ENCODE data around the gene ABCC12. TPM values are rescaled to one million over a fixed set of nuclear protein-coding genes. Genes with fewer than 3 reads are reported as not detected.

ABCC12 gene
- total and polyA plus RNA-seq, 2 donors (not counting 3 experiments of a cell fraction or from before 2014, with no cell fraction given) = not detected

- H3K27me3 ChIP-seq (ENCODE audit: control insufficient read depth in 2 of 2, insufficient read depth in 2 of 2, low read length in 2 of 2) = no peaks in the 10 kb centered on the region
- intact Hi-C loops (cut with micrococcal nuclease) (no loop called here), dilution Hi-C loops (cut with MboI; ENCODE audit: extremely low pct_ligation_motif_present, low sequenced_read_pairs) (no loop called here)
- DNase-seq (ENCODE audit: low read depth, low spot score) = no peak
- no peak overlapping the region for H3K9ac ChIP-seq (replicated peaks; ENCODE audit: extremely low read depth, insufficient read depth, low read length)
- H3K4me3 ChIP-seq (replicated peaks in 1 of 3; ENCODE audit: insufficient read depth in 1 of 3, low read depth in 1 of 3, low read length in 3 of 3) = no peak overlapping the region
- H3K79me2 ChIP-seq (ENCODE audit: control insufficient read depth, insufficient read depth, low read length) = no peaks in the 10 kb centered on the region
- TF ChIP-seq JUN (IDR thresholded peaks at IDR 0.05; ENCODE audit: borderline replicate concordance, insufficient read depth, insufficient read length, low read depth) (no peak), EZH2 (IDR thresholded peaks at IDR 0.05; ENCODE audit: borderline replicate concordance, low read depth, low read length, severe bottlenecking) (no peak), MAX (IDR thresholded peaks at IDR 0.05; ENCODE audit: insufficient read depth, insufficient read length) (no peak)
- CTCF ChIA-PET = no interaction called here
- H3K4me2 ChIP-seq (ENCODE audit: insufficient read depth, low read length) = no peak overlapping the region
- no peak overlapping the region for H3K27ac ChIP-seq (ENCODE audit: insufficient read depth, low read depth, low read length)
- no peaks in the 10 kb centered on the region for H3K9me3 ChIP-seq (replicated peaks; ENCODE audit: control insufficient read depth, insufficient read depth, low read length)
- BruUV-seq (replicated peaks) = no TSS peak
- no peaks in the 10 kb centered on the region for H3K36me3 ChIP-seq (ENCODE audit: control insufficient read depth in 2 of 2, extremely low read depth in 1 of 2, insufficient read depth in 2 of 2, low read length in 2 of 2)
- no peaks in the 10 kb centered on the region for H3K9me1 ChIP-seq (replicated peaks; ENCODE audit: control insufficient read depth, extremely low read depth, insufficient read depth, low read length)
- POLR2A ChIA-PET = no interaction called here
- H4K20me1 ChIP-seq (replicated peaks; ENCODE audit: control insufficient read depth, extremely low read depth, insufficient read depth, low read length) = no peaks in the 10 kb centered on the region
- H2AFZ ChIP-seq (ENCODE audit: low read depth, low read length) = no peak overlapping the region
- no peaks in the 10 kb centered on the region for H3K4me1 ChIP-seq (ENCODE audit: control insufficient read depth, extremely low read depth, insufficient read depth, low read length)
- FAIRE-seq = no peak
These were observed 45.9 kb upstream of the ABCC12 start for GRCh38 chr16:48201515-48202201.

GRCh38 chr16:48197294-48197693, 41.5 kb upstream of the ABCC12 start:
- Histone ChIP-seq H3K9me3 (replicated peaks; ENCODE audit: control insufficient read depth, insufficient read depth, low read length) (no peaks in the 10 kb centered on the region), H2AFZ (ENCODE audit: low read depth, low read length) (no peak overlapping the region), H3K36me3 (ENCODE audit: control insufficient read depth in 2 of 2, extremely low read depth in 1 of 2, insufficient read depth in 2 of 2, low read length in 2 of 2) (no peaks in the 10 kb centered on the region), H3K4me1 (ENCODE audit: control insufficient read depth, extremely low read depth, insufficient read depth, low read length) (no peaks in the 10 kb centered on the region), H3K4me2 (ENCODE audit: insufficient read depth, low read length) (no peak overlapping the region), H3K4me3 (replicated peaks in 1 of 3; ENCODE audit: insufficient read depth in 1 of 3, low read depth in 1 of 3, low read length in 3 of 3) (no peak overlapping the region), H3K27ac (ENCODE audit: insufficient read depth, low read depth, low read length) (no peak overlapping the region), H3K79me2 (ENCODE audit: control insufficient read depth, insufficient read depth, low read length) (no peaks in the 10 kb centered on the region), H4K20me1 (replicated peaks; ENCODE audit: control insufficient read depth, extremely low read depth, insufficient read depth, low read length) (no peaks in the 10 kb centered on the region), H3K9ac (replicated peaks; ENCODE audit: extremely low read depth, insufficient read depth, low read length) (no peak overlapping the region), H3K27me3 (ENCODE audit: control insufficient read depth in 2 of 2, insufficient read depth in 2 of 2, low read length in 2 of 2) (no peaks in the 10 kb centered on the region), H3K9me1 (replicated peaks; ENCODE audit: control insufficient read depth, extremely low read depth, insufficient read depth, low read length) (no peaks in the 10 kb centered on the region)
- no peak for FAIRE-seq
- ChIA-PET CTCF (no interaction called here), POLR2A (no interaction called here)
- intact Hi-C loops (cut with micrococcal nuclease) (no loop called here), dilution Hi-C loops (cut with MboI; ENCODE audit: extremely low pct_ligation_motif_present, low sequenced_read_pairs) (no loop called here)
- TF ChIP-seq GATA2 (IDR thresholded peaks at IDR 0.05; ENCODE audit: insufficient read depth, insufficient read length, low read depth, low read length) (no peak), MAX (IDR thresholded peaks at IDR 0.05; ENCODE audit: insufficient read depth, insufficient read length) (no peak), FOS (IDR thresholded peaks at IDR 0.05; ENCODE audit: borderline replicate concordance, insufficient read depth, low read length) (no peak)
- DNase-seq (ENCODE audit: low read depth, low spot score) = no peak
- BruUV-seq (replicated peaks) = no TSS peak

All from endothelial cell of umbilical vein (primary cell).